Dendritic cell treated with granulocyte-macrophage colony-stimulating factor and Interleukin-4, amounts not matched to agents 40 ng/mL and 50 ng/mL, for 4 days (primary cell): ENCODE data around the gene LPCAT1.
A peak's percentile ranks its signal among the peaks of the same experiment; 100 is the strongest.

ENCODE experiments used
- H3K27ac Mint-ChIP-seq: one replicate; pipeline ENCODE4 v1.8.0; 2022; ENCODE audit warnings: mild to moderate bottlenecking, mixed read lengths
- H3K27me3 Mint-ChIP-seq: one replicate; pipeline ENCODE4 v1.8.0; 2022; ENCODE audit warnings: mild to moderate bottlenecking, mixed read lengths
- H3K36me3 Mint-ChIP-seq: one replicate; pipeline ENCODE4 v1.8.0; 2022; ENCODE audit warnings: low read depth, mixed read lengths
- H3K4me1 Mint-ChIP-seq: one replicate; pipeline ENCODE4 v1.8.0; 2022; ENCODE audit warnings: low read depth, mixed read lengths
- H3K4me3 Mint-ChIP-seq: one replicate; pipeline ENCODE4 v1.8.0; 2022; ENCODE audit warnings: mild to moderate bottlenecking, moderate library complexity, mixed read lengths
- H3K9me3 Mint-ChIP-seq: one replicate; pipeline ENCODE4 v1.8.0; 2022; ENCODE audit warnings: mixed read lengths
- intact Hi-C: fragments of 100-400 bp; cut with micrococcal nuclease; formaldehyde crosslinking; loops from one replicate; pipeline ENCODE4 v1.15.0; 2022

LPCAT1 gene

GRCh38 chr5:1500411-1501091 is 23.2 kb downstream of the LPCAT1 start:
- no peaks in the 10 kb centered on the region for H3K27me3 Mint-ChIP-seq
- H3K36me3 Mint-ChIP-seq, result peaks cover 62% of the 10 kb centered on the region
- intact Hi-C loops, result loop anchor here (10.0 kb wide), 1 partner anchor 94 kb away; no protein-coding TSS in a partner anchor
- H3K27ac Mint-ChIP-seq, result peak overlapping the region; percentile 97
- peaks cover 91% of the 10 kb centered on the region for H3K4me1 Mint-ChIP-seq
- no peaks in the 10 kb centered on the region for H3K9me3 Mint-ChIP-seq
- no peak overlapping the region for H3K4me3 Mint-ChIP-seq

GRCh38 chr5:1499851-1500250 is 23.9 kb downstream of the LPCAT1 start:
- no peak overlapping the region for H3K4me3 Mint-ChIP-seq
- intact Hi-C loops, result loop anchor here (10.0 kb wide), 1 partner anchor 95 kb away; no protein-coding TSS in a partner anchor
- H3K4me1 Mint-ChIP-seq, result peaks cover 94% of the 10 kb centered on the region

GRCh38 chr5:1498623-1499416 is 24.9 kb downstream of the LPCAT1 start:
- peaks cover 76% of the 10 kb centered on the region for H3K36me3 Mint-ChIP-seq

More at GRCh38 chr5:1499851-1500250, 23.9 kb downstream of the LPCAT1 start:
- Mint-ChIP-seq H3K9me3 (no peaks in the 10 kb centered on the region), H3K27me3 (no peaks in the 10 kb centered on the region), H3K27ac (no peak overlapping the region), H3K36me3 (peaks cover 66% of the 10 kb centered on the region)

GRCh38 chr5:1497795-1498622 is 25.8 kb downstream of the LPCAT1 start:
- intact Hi-C loops, result no loop called here
- Mint-ChIP-seq H3K9me3 (no peaks in the 10 kb centered on the region), H3K36me3 (peaks cover 80% of the 10 kb centered on the region), H3K4me1 (peaks cover 87% of the 10 kb centered on the region), H3K27ac (no peak overlapping the region), H3K4me3 (no peak overlapping the region), H3K27me3 (no peaks in the 10 kb centered on the region)

More at GRCh38 chr5:1498623-1499416, 24.9 kb downstream of the LPCAT1 start:
- Mint-ChIP-seq H3K9me3 (no peaks in the 10 kb centered on the region), H3K4me1 (peaks cover 92% of the 10 kb centered on the region), H3K27ac (no peak overlapping the region), H3K4me3 (no peak overlapping the region), H3K27me3 (no peaks in the 10 kb centered on the region)
- intact Hi-C loops, result no loop called here

GRCh38 chr5:1497242-1497777 is 26.4 kb downstream of the LPCAT1 start:
- H3K36me3 Mint-ChIP-seq, result peaks cover 85% of the 10 kb centered on the region
- H3K4me1 Mint-ChIP-seq, result peaks cover 87% of the 10 kb centered on the region
- H3K9me3 Mint-ChIP-seq, result no peaks in the 10 kb centered on the region
- intact Hi-C loops, result no loop called here
- peak overlapping the region; percentile 27 for H3K27ac Mint-ChIP-seq
- H3K4me3 Mint-ChIP-seq, result no peak overlapping the region
- H3K27me3 Mint-ChIP-seq, result no peaks in the 10 kb centered on the region

GRCh38 chr5:1495525-1495897 is 28.2 kb downstream of the LPCAT1 start:
- H3K4me3 Mint-ChIP-seq, result peak overlapping the region; percentile 56
- no peaks in the 10 kb centered on the region for H3K9me3 Mint-ChIP-seq
- peak overlapping the region; percentile 90 for H3K27ac Mint-ChIP-seq
- peaks cover 92% of the 10 kb centered on the region for H3K36me3 Mint-ChIP-seq
- H3K4me1 Mint-ChIP-seq, result peaks cover 87% of the 10 kb centered on the region
- intact Hi-C loops, result no loop called here
- no peaks in the 10 kb centered on the region for H3K27me3 Mint-ChIP-seq

- peak overlapping the region; percentile 90 for H3K27ac Mint-ChIP-seq
- H3K4me1 Mint-ChIP-seq, result peaks cover 90% of the 10 kb centered on the region
- no peaks in the 10 kb centered on the region for H3K27me3 Mint-ChIP-seq
- peaks cover 86% of the 10 kb centered on the region for H3K36me3 Mint-ChIP-seq
- H3K4me3 Mint-ChIP-seq, result peak overlapping the region; percentile 56
- no peaks in the 10 kb centered on the region for H3K9me3 Mint-ChIP-seq
- intact Hi-C loops, result no loop called here
Observed at GRCh38 chr5:1494780-1495524, 28.8 kb downstream of the LPCAT1 start.

GRCh38 chr5:1493941-1494340 is 29.8 kb downstream of the LPCAT1 start:
- intact Hi-C loops, result no loop called here
- H3K9me3 Mint-ChIP-seq, result no peaks in the 10 kb centered on the region
- no peak overlapping the region for H3K4me3 Mint-ChIP-seq
- H3K27me3 Mint-ChIP-seq, result no peaks in the 10 kb centered on the region
- no peak overlapping the region for H3K27ac Mint-ChIP-seq
- peaks cover 85% of the 10 kb centered on the region for H3K36me3 Mint-ChIP-seq
- peaks cover 94% of the 10 kb centered on the region for H3K4me1 Mint-ChIP-seq

- H3K27ac Mint-ChIP-seq, result no peak overlapping the region
- H3K27me3 Mint-ChIP-seq, result no peaks in the 10 kb centered on the region
- H3K9me3 Mint-ChIP-seq, result no peaks in the 10 kb centered on the region
- intact Hi-C loops, result no loop called here
- H3K4me1 Mint-ChIP-seq, result peaks cover 94% of the 10 kb centered on the region
- H3K4me3 Mint-ChIP-seq, result no peak overlapping the region
- peaks cover 85% of the 10 kb centered on the region for H3K36me3 Mint-ChIP-seq
Observed at GRCh38 chr5:1493413-1493812, 30.3 kb downstream of the LPCAT1 start.

- H3K27ac Mint-ChIP-seq, result peak overlapping the region; percentile 30
- intact Hi-C loops, result no loop called here
- peaks cover 86% of the 10 kb centered on the region for H3K36me3 Mint-ChIP-seq
- no peaks in the 10 kb centered on the region for H3K9me3 Mint-ChIP-seq
- H3K4me1 Mint-ChIP-seq, result peaks cover 89% of the 10 kb centered on the region
- no peak overlapping the region for H3K4me3 Mint-ChIP-seq
- H3K27me3 Mint-ChIP-seq, result no peaks in the 10 kb centered on the region
Observed at GRCh38 chr5:1492757-1493156, 31.0 kb downstream of the LPCAT1 start.

GRCh38 chr5:1490376-1490775 is 33.4 kb downstream of the LPCAT1 start:
- Mint-ChIP-seq H3K4me3 (peak overlapping the region; percentile 58), H3K9me3 (no peaks in the 10 kb centered on the region), H3K27ac (peak overlapping the region; percentile 84), H3K36me3 (peaks cover 87% of the 10 kb centered on the region), H3K27me3 (no peaks in the 10 kb centered on the region), H3K4me1 (peaks cover 65% of the 10 kb centered on the region)
- intact Hi-C loops, result no loop called here

- Mint-ChIP-seq H3K27me3 (no peaks in the 10 kb centered on the region), H3K9me3 (no peaks in the 10 kb centered on the region), H3K27ac (peak overlapping the region; percentile 84), H3K36me3 (peaks cover 90% of the 10 kb centered on the region), H3K4me1 (peaks cover 59% of the 10 kb centered on the region), H3K4me3 (peak overlapping the region; percentile 39)
- intact Hi-C loops, result loop anchor here (5.0 kb wide), 1 partner anchor 73 kb away; no protein-coding TSS in a partner anchor
Observed at GRCh38 chr5:1489754-1490153, 34.0 kb downstream of the LPCAT1 start.
